Measurements from ENCODE around the gene DMRT3.

DMRT3 gene

GRCh38 chr9:976258-976942, at the start of gene DMRT3:
DMRT3 (plus strand) TSS chr9:976655; CDS start chr9:977002, 347 bp downstream.
- peaks cover 11% of the 10 kb centered on the region for H3K9me3 ChIP-seq (ENCODE audit: low read length)
- no peaks in the 10 kb centered on the region for H3K4me1 ChIP-seq (ENCODE audit: insufficient read depth, low read length)
- no peak within 1 kb of the TSS for H3K4me3 ChIP-seq (ENCODE audit: low read length)
- H2AFZ ChIP-seq (ENCODE audit: low read depth, low read length) = no peak within 1 kb of the TSS
- no peaks in the 10 kb centered on the region for H3K36me3 ChIP-seq (ENCODE audit: insufficient read depth, low read length)
- H3K27me3 ChIP-seq (ENCODE audit: insufficient read depth, low read length) = peaks cover 95% of the 10 kb centered on the region

GRCh38 chr9:926976-927375, 49.5 kb upstream of the DMRT3 start:
- Histone ChIP-seq H3K36me3 (ENCODE audit: insufficient read depth, low read length) (no peaks in the 10 kb centered on the region), H2AFZ (ENCODE audit: low read depth, low read length) (no peak overlapping the region)

GRCh38 chr9:928363-929042, 48.0 kb upstream of the DMRT3 start:
- Histone ChIP-seq H3K4me1 (ENCODE audit: insufficient read depth, low read length) (no peaks in the 10 kb centered on the region), H3K36me3 (ENCODE audit: insufficient read depth, low read length) (no peaks in the 10 kb centered on the region), H3K27me3 (ENCODE audit: insufficient read depth, low read length) (no peaks in the 10 kb centered on the region), H3K9me3 (ENCODE audit: low read length) (no peaks in the 10 kb centered on the region), H3K4me3 (ENCODE audit: low read length) (no peak overlapping the region), H2AFZ (ENCODE audit: low read depth, low read length) (no peak overlapping the region)

More at GRCh38 chr9:926976-927375, 49.5 kb upstream of the DMRT3 start:
- Histone ChIP-seq H3K4me3 (ENCODE audit: low read length) (no peak overlapping the region), H3K9me3 (ENCODE audit: low read length) (no peaks in the 10 kb centered on the region), H3K27me3 (ENCODE audit: insufficient read depth, low read length) (no peaks in the 10 kb centered on the region), H3K4me1 (ENCODE audit: insufficient read depth, low read length) (no peaks in the 10 kb centered on the region)

GRCh38 chr9:929719-930118, 46.7 kb upstream of the DMRT3 start:
- no peak overlapping the region for H3K4me3 ChIP-seq (ENCODE audit: low read length)
- no peaks in the 10 kb centered on the region for H3K9me3 ChIP-seq (ENCODE audit: low read length)
- no peaks in the 10 kb centered on the region for H3K36me3 ChIP-seq (ENCODE audit: insufficient read depth, low read length)
- no peaks in the 10 kb centered on the region for H3K27me3 ChIP-seq (ENCODE audit: insufficient read depth, low read length)
- no peak overlapping the region for H2AFZ ChIP-seq (ENCODE audit: low read depth, low read length)
- H3K4me1 ChIP-seq (ENCODE audit: insufficient read depth, low read length) = no peaks in the 10 kb centered on the region

- Histone ChIP-seq H3K27me3 (ENCODE audit: insufficient read depth, low read length) (no peaks in the 10 kb centered on the region), H3K4me3 (ENCODE audit: low read length) (no peak overlapping the region), H2AFZ (ENCODE audit: low read depth, low read length) (no peak overlapping the region), H3K4me1 (ENCODE audit: insufficient read depth, low read length) (no peaks in the 10 kb centered on the region), H3K9me3 (ENCODE audit: low read length) (no peaks in the 10 kb centered on the region), H3K36me3 (ENCODE audit: insufficient read depth, low read length) (no peaks in the 10 kb centered on the region)
Observed at GRCh38 chr9:933356-933755, 43.1 kb upstream of the DMRT3 start.

GRCh38 chr9:935348-935965, 41.0 kb upstream of the DMRT3 start:
- Histone ChIP-seq H3K4me1 (ENCODE audit: insufficient read depth, low read length) (no peaks in the 10 kb centered on the region), H3K27me3 (ENCODE audit: insufficient read depth, low read length) (no peaks in the 10 kb centered on the region), H3K9me3 (ENCODE audit: low read length) (no peaks in the 10 kb centered on the region), H3K36me3 (ENCODE audit: insufficient read depth, low read length) (no peaks in the 10 kb centered on the region), H2AFZ (ENCODE audit: low read depth, low read length) (no peak overlapping the region), H3K4me3 (ENCODE audit: low read length) (no peak overlapping the region)

GRCh38 chr9:942805-943580, 33.5 kb upstream of the DMRT3 start:
- Histone ChIP-seq H3K27me3 (ENCODE audit: insufficient read depth, low read length) (peaks cover 2% of the 10 kb centered on the region), H3K9me3 (ENCODE audit: low read length) (no peaks in the 10 kb centered on the region), H3K4me1 (ENCODE audit: insufficient read depth, low read length) (no peaks in the 10 kb centered on the region), H3K36me3 (ENCODE audit: insufficient read depth, low read length) (no peaks in the 10 kb centered on the region), H2AFZ (ENCODE audit: low read depth, low read length) (no peak overlapping the region), H3K4me3 (ENCODE audit: low read length) (no peak overlapping the region)

- no peak overlapping the region for H2AFZ ChIP-seq (ENCODE audit: low read depth, low read length)
- peaks cover 6% of the 10 kb centered on the region for H3K27me3 ChIP-seq (ENCODE audit: insufficient read depth, low read length)
- H3K4me3 ChIP-seq (ENCODE audit: low read length) = no peak overlapping the region
- H3K9me3 ChIP-seq (ENCODE audit: low read length) = no peaks in the 10 kb centered on the region
- no peaks in the 10 kb centered on the region for H3K36me3 ChIP-seq (ENCODE audit: insufficient read depth, low read length)
- no peaks in the 10 kb centered on the region for H3K4me1 ChIP-seq (ENCODE audit: insufficient read depth, low read length)
Observed at GRCh38 chr9:947985-948384, 28.5 kb upstream of the DMRT3 start.

- Histone ChIP-seq H3K27me3 (ENCODE audit: insufficient read depth, low read length) (peaks cover 6% of the 10 kb centered on the region), H3K36me3 (ENCODE audit: insufficient read depth, low read length) (no peaks in the 10 kb centered on the region), H3K4me1 (ENCODE audit: insufficient read depth, low read length) (no peaks in the 10 kb centered on the region), H2AFZ (ENCODE audit: low read depth, low read length) (no peak overlapping the region), H3K9me3 (ENCODE audit: low read length) (no peaks in the 10 kb centered on the region), H3K4me3 (ENCODE audit: low read length) (no peak overlapping the region)
Observed at GRCh38 chr9:948497-948896, 28.0 kb upstream of the DMRT3 start.

GRCh38 chr9:950139-950538, 26.3 kb upstream of the DMRT3 start:
- H3K27me3 ChIP-seq (ENCODE audit: insufficient read depth, low read length) = peaks cover 4% of the 10 kb centered on the region
- H3K4me3 ChIP-seq (ENCODE audit: low read length) = no peak overlapping the region
- no peaks in the 10 kb centered on the region for H3K36me3 ChIP-seq (ENCODE audit: insufficient read depth, low read length)
- H3K4me1 ChIP-seq (ENCODE audit: insufficient read depth, low read length) = no peaks in the 10 kb centered on the region
- H2AFZ ChIP-seq (ENCODE audit: low read depth, low read length) = no peak overlapping the region
- no peaks in the 10 kb centered on the region for H3K9me3 ChIP-seq (ENCODE audit: low read length)

- Histone ChIP-seq H3K27me3 (ENCODE audit: insufficient read depth, low read length) (peaks cover 4% of the 10 kb centered on the region), H2AFZ (ENCODE audit: low read depth, low read length) (no peak overlapping the region)
Observed at GRCh38 chr9:952546-952945, 23.9 kb upstream of the DMRT3 start.

GRCh38 chr9:959105-959504, 17.4 kb upstream of the DMRT3 start:
- Histone ChIP-seq H3K4me3 (ENCODE audit: low read length) (no peak overlapping the region), H3K36me3 (ENCODE audit: insufficient read depth, low read length) (no peaks in the 10 kb centered on the region), H3K27me3 (ENCODE audit: insufficient read depth, low read length) (peaks cover 15% of the 10 kb centered on the region), H3K4me1 (ENCODE audit: insufficient read depth, low read length) (no peaks in the 10 kb centered on the region), H3K9me3 (ENCODE audit: low read length) (no peaks in the 10 kb centered on the region), H2AFZ (ENCODE audit: low read depth, low read length) (no peak overlapping the region)

More at GRCh38 chr9:952546-952945, 23.9 kb upstream of the DMRT3 start:
- Histone ChIP-seq H3K4me1 (ENCODE audit: insufficient read depth, low read length) (no peaks in the 10 kb centered on the region), H3K36me3 (ENCODE audit: insufficient read depth, low read length) (no peaks in the 10 kb centered on the region), H3K4me3 (ENCODE audit: low read length) (no peak overlapping the region), H3K9me3 (ENCODE audit: low read length) (no peaks in the 10 kb centered on the region)

GRCh38 chr9:959914-960313, 16.5 kb upstream of the DMRT3 start:
- no peaks in the 10 kb centered on the region for H3K36me3 ChIP-seq (ENCODE audit: insufficient read depth, low read length)
- H2AFZ ChIP-seq (ENCODE audit: low read depth, low read length) = no peak overlapping the region
- H3K4me3 ChIP-seq (ENCODE audit: low read length) = no peak overlapping the region
- no peaks in the 10 kb centered on the region for H3K4me1 ChIP-seq (ENCODE audit: insufficient read depth, low read length)
- H3K27me3 ChIP-seq (ENCODE audit: insufficient read depth, low read length) = peaks cover 15% of the 10 kb centered on the region
- H3K9me3 ChIP-seq (ENCODE audit: low read length) = no peaks in the 10 kb centered on the region

All from neuron (in vitro differentiated cells).